BLaER1 treated with 17β-estradiol and CSF1 and Interleukin-3, amounts not matched to agents 10 nM and 100 nM (cell line): ENCODE results near the gene HS1BP3.

ENCODE experiments used
- H3K27ac ChIP-seq, 11 experiments: shearing (Covaris generic); formaldehyde crosslinking; 2 replicates each; pipeline ENCODE4 v1.8.1; 2022
- H3K27me3 ChIP-seq, 11 experiments: shearing (Covaris generic); formaldehyde crosslinking; 2 replicates each; pipeline ENCODE4 v1.8.1; 2022
- H3K36me3 ChIP-seq, 11 experiments: shearing (Covaris generic); formaldehyde crosslinking; 2 replicates each; pipeline ENCODE4 v1.8.1; 2022
- H3K4me1 ChIP-seq, 10 experiments: shearing (Covaris generic); formaldehyde crosslinking; 2 replicates each; pipeline ENCODE4 v1.8.1; 2022
- H3K4me2 ChIP-seq, 11 experiments: shearing (Covaris generic); formaldehyde crosslinking; 2 replicates each; pipeline ENCODE4 v1.8.1; 2022
- H3K4me3 ChIP-seq, 10 experiments: shearing (Covaris generic); formaldehyde crosslinking; 2 replicates each; pipeline ENCODE4 v1.8.1; 2022
- H3K9ac ChIP-seq, 11 experiments: shearing (Covaris generic); formaldehyde crosslinking; 2 replicates each; pipeline ENCODE4 v1.8.1; 2022
- H3K9me3 ChIP-seq, 11 experiments: shearing (Covaris generic); formaldehyde crosslinking; replicated peaks in 1 of 11; 2 replicates each; pipeline ENCODE4 v1.8.1; 2022
- H4K20me1 ChIP-seq, 11 experiments: shearing (Covaris generic); formaldehyde crosslinking; 2 replicates each; pipeline ENCODE4 v1.8.1; 2022
- Cebpa-rat ChIP-seq, 11 experiments: shearing (Covaris generic); IDR thresholded peaks; 2 replicates each; pipeline ENCODE4 v1.8.1; 2022

Gene HS1BP3

GRCh38 chr2:20570249-20570648, 80.6 kb downstream of the HS1BP3 start:
- Histone ChIP-seq H3K4me3 (no peak overlapping the region), H3K4me1 (peaks cover 32 to 100% (median 90%) of the 10 kb centered on the region in 10 experiments), H3K9ac (no peak overlapping the region), H3K36me3 (no peaks in the 10 kb centered on the region), H3K27me3 (peaks cover 0 to 15% (median 0%) of the 10 kb centered on the region in 11 experiments; a peak in 1 of 22 replicates), H3K9me3 (no peaks in the 10 kb centered on the region), H3K4me2 (peak overlapping the region in 4 of 11 experiments; percentile 84 to 98 (median 96); a peak in 8 of 22 replicates), H3K27ac (no peak overlapping the region), H4K20me1 (peaks cover 0 to 4% (median 0%) of the 10 kb centered on the region in 11 experiments; a peak in 1 of 22 replicates)
- no peak for TF ChIP-seq Cebpa-rat (IDR thresholded peaks at IDR 0.05)

- Histone ChIP-seq H3K27ac (peak overlapping the region in 1 of 11 experiments; percentile 13; a peak in 1 of 22 replicates), H3K4me3 (no peak overlapping the region), H3K27me3 (peaks cover 0 to 15% (median 0%) of the 10 kb centered on the region in 11 experiments; a peak in 1 of 22 replicates), H3K9ac (no peak overlapping the region), H3K4me2 (peak overlapping the region; percentile 13 to 88 (median 73); a peak in 17 of 22 replicates), H4K20me1 (peaks cover 0 to 4% (median 0%) of the 10 kb centered on the region in 11 experiments; a peak in 1 of 22 replicates), H3K9me3 (no peaks in the 10 kb centered on the region), H3K4me1 (peaks cover 32 to 100% (median 90%) of the 10 kb centered on the region in 10 experiments), H3K36me3 (no peaks in the 10 kb centered on the region)
- no peak for TF ChIP-seq Cebpa-rat (IDR thresholded peaks at IDR 0.05)
Observed at GRCh38 chr2:20569464-20570223, 81.3 kb downstream of the HS1BP3 start.

- Histone ChIP-seq H3K4me3 (no peak overlapping the region), H3K4me2 (peak overlapping the region; percentile 13 to 88 (median 73)), H3K27me3 (peaks cover 0 to 15% (median 0%) of the 10 kb centered on the region in 11 experiments; a peak in 1 of 22 replicates), H3K9ac (no peak overlapping the region; a peak in 1 of 22 replicates), H3K9me3 (no peaks in the 10 kb centered on the region), H3K4me1 (peaks cover 23 to 100% (median 90%) of the 10 kb centered on the region in 10 experiments), H3K36me3 (no peaks in the 10 kb centered on the region), H4K20me1 (peaks cover 0 to 2% (median 0%) of the 10 kb centered on the region in 11 experiments; a peak in 1 of 22 replicates), H3K27ac (peak overlapping the region in 2 of 11 experiments; percentile 0 to 13; a peak in 1 of 22 replicates)
- TF ChIP-seq Cebpa-rat (IDR thresholded peaks at IDR 0.05): no peak
Observed at GRCh38 chr2:20568501-20569463, 82.1 kb downstream of the HS1BP3 start.

- no peaks in the 10 kb centered on the region for H3K9me3 ChIP-seq
- no peak for TF ChIP-seq Cebpa-rat (IDR thresholded peaks at IDR 0.05)
- H3K27me3 ChIP-seq: peaks cover 0 to 15% (median 0%) of the 10 kb centered on the region in 11 experiments; a peak in 2 of 22 replicates
- no peaks in the 10 kb centered on the region for H3K36me3 ChIP-seq
- peak overlapping the region in 8 of 11 experiments; percentile 64 to 88 (median 74); a peak in 16 of 22 replicates for H3K4me2 ChIP-seq
- H3K27ac ChIP-seq: no peak overlapping the region
- no peaks in the 10 kb centered on the region; a peak in 1 of 22 replicates for H4K20me1 ChIP-seq
- H3K9ac ChIP-seq: 0 out of 22 replicates have a peak overlapping the region, but pooled peaks of 1 of the 11 experiments have one; percentile 19
- H3K4me3 ChIP-seq: no peak overlapping the region
- peaks cover 22 to 100% (median 90%) of the 10 kb centered on the region in 10 experiments for H3K4me1 ChIP-seq
Observed at GRCh38 chr2:20567926-20568179, 83.0 kb downstream of the HS1BP3 start.
